ENCODE measurements around the gene SUSD2. TPM values are rescaled to one million over a fixed set of nuclear protein-coding genes. Genes with fewer than 3 reads are reported as not detected.
A peak's percentile ranks its signal among the peaks of the same experiment; 100 is the strongest.

Gene SUSD2
- total and polyA plus RNA-seq, 5 donors from 2014 or later, result 0.06 to 0.81 TPM; not detected in 3

GRCh38 chr22:24161485-24161884 lies 19.8 kb upstream of the SUSD2 start:
- peak overlapping the region; percentile 79 to 93 (median 92) for H3K27ac Mint-ChIP-seq
- H3K9me3 Mint-ChIP-seq, result no peaks in the 10 kb centered on the region
- Histone ChIP-seq H3K27me3 (ENCODE audit: control insufficient read depth, insufficient read depth, low read length) (no peaks in the 10 kb centered on the region), H3K4me1 (ENCODE audit: control insufficient read depth, insufficient read depth, low read length, poor library complexity, severe bottlenecking) (peaks cover 45% of the 10 kb centered on the region), H3K27ac (ENCODE audit: insufficient read depth, low read length, poor library complexity, severe bottlenecking) (no peak overlapping the region), H3K4me3 (ENCODE audit: low read depth, low read length) (no peak overlapping the region), H3K36me3 (ENCODE audit: control insufficient read depth, insufficient read depth, low read length) (peaks cover 58% of the 10 kb centered on the region), H3K9me3 (ENCODE audit: control insufficient read depth in 2 of 2, low read length in 2 of 2) (no peaks in the 10 kb centered on the region)
- H3K27me3 Mint-ChIP-seq, result no peaks in the 10 kb centered on the region
- peaks cover 9% of the 10 kb centered on the region for H3K36me3 Mint-ChIP-seq
- peak overlapping the region in 2 of 4 donors; percentile 21 to 47 for H3K4me3 Mint-ChIP-seq
- H3K4me1 Mint-ChIP-seq, result peaks cover 0 to 61% (median 15%) of the 10 kb centered on the region in 4 donors
- ATAC-seq (ENCODE audit: low read depth in 2 of 2) (no peak), DNase-seq (no peak)

- H3K27me3 Mint-ChIP-seq, result no peaks in the 10 kb centered on the region
- peaks cover 9% of the 10 kb centered on the region for H3K36me3 Mint-ChIP-seq
- H3K27ac Mint-ChIP-seq, result peak overlapping the region; percentile 79 to 93 (median 92)
- no peak for DNase-seq
- Histone ChIP-seq H3K27ac (ENCODE audit: insufficient read depth, low read length, poor library complexity, severe bottlenecking) (no peak overlapping the region), H3K36me3 (ENCODE audit: control insufficient read depth, insufficient read depth, low read length) (peaks cover 61% of the 10 kb centered on the region), H3K4me3 (ENCODE audit: low read depth, low read length) (no peak overlapping the region), H3K4me1 (ENCODE audit: control insufficient read depth, insufficient read depth, low read length, poor library complexity, severe bottlenecking) (peaks cover 44% of the 10 kb centered on the region), H3K9me3 (ENCODE audit: control insufficient read depth in 2 of 2, low read length in 2 of 2) (no peaks in the 10 kb centered on the region), H3K27me3 (ENCODE audit: control insufficient read depth, insufficient read depth, low read length) (no peaks in the 10 kb centered on the region)
- peak overlapping the region in 1 of 4 donors; percentile 47 for H3K4me3 Mint-ChIP-seq
- peaks cover 0 to 60% (median 14%) of the 10 kb centered on the region in 4 donors for H3K4me1 Mint-ChIP-seq
- ATAC-seq (ENCODE audit: low read depth in 2 of 2), result no peak
- H3K9me3 Mint-ChIP-seq, result no peaks in the 10 kb centered on the region
These were observed 19.4 kb upstream of the SUSD2 start for GRCh38 chr22:24161909-24162308.

GRCh38 chr22:24162436-24162835 lies 18.9 kb upstream of the SUSD2 start:
- H3K27me3 Mint-ChIP-seq, result no peaks in the 10 kb centered on the region
- Histone ChIP-seq H3K36me3 (ENCODE audit: control insufficient read depth, insufficient read depth, low read length) (peaks cover 66% of the 10 kb centered on the region), H3K27me3 (ENCODE audit: control insufficient read depth, insufficient read depth, low read length) (no peaks in the 10 kb centered on the region), H3K4me3 (ENCODE audit: low read depth, low read length) (no peak overlapping the region), H3K27ac (ENCODE audit: insufficient read depth, low read length, poor library complexity, severe bottlenecking) (no peak overlapping the region), H3K9me3 (ENCODE audit: control insufficient read depth in 2 of 2, low read length in 2 of 2) (no peaks in the 10 kb centered on the region), H3K4me1 (ENCODE audit: control insufficient read depth, insufficient read depth, low read length, poor library complexity, severe bottlenecking) (peaks cover 38% of the 10 kb centered on the region)
- peak overlapping the region in 2 of 3 donors; percentile 92 to 93 for H3K27ac Mint-ChIP-seq
- peak overlapping the region in 2 of 4 donors; percentile 21 to 47 for H3K4me3 Mint-ChIP-seq
- peaks cover 12% of the 10 kb centered on the region for H3K36me3 Mint-ChIP-seq
- ATAC-seq (ENCODE audit: low read depth in 2 of 2), result no peak
- no peak for DNase-seq
- H3K4me1 Mint-ChIP-seq, result peaks cover 0 to 54% (median 11%) of the 10 kb centered on the region in 4 donors
- no peaks in the 10 kb centered on the region for H3K9me3 Mint-ChIP-seq

- DNase-seq (no peak), ATAC-seq (ENCODE audit: low read depth in 2 of 2) (no peak)
- no peak overlapping the region for H3K4me3 ChIP-seq (ENCODE audit: low read depth, low read length)
- no peaks in the 10 kb centered on the region for H3K9me3 ChIP-seq (ENCODE audit: control insufficient read depth in 2 of 2, low read length in 2 of 2)
- Mint-ChIP-seq H3K27ac (no peak overlapping the region), H3K4me3 (no peak overlapping the region), H3K4me1 (peaks cover 0 to 41% (median 6%) of the 10 kb centered on the region in 4 donors), H3K27me3 (no peaks in the 10 kb centered on the region), H3K9me3 (no peaks in the 10 kb centered on the region), H3K36me3 (peaks cover 17% of the 10 kb centered on the region)
- peaks cover 20% of the 10 kb centered on the region for H3K4me1 ChIP-seq (ENCODE audit: control insufficient read depth, insufficient read depth, low read length, poor library complexity, severe bottlenecking)
- H3K27me3 ChIP-seq (ENCODE audit: control insufficient read depth, insufficient read depth, low read length), result no peaks in the 10 kb centered on the region
- H3K36me3 ChIP-seq (ENCODE audit: control insufficient read depth, insufficient read depth, low read length), result peaks cover 84% of the 10 kb centered on the region
- no peak overlapping the region for H3K27ac ChIP-seq (ENCODE audit: insufficient read depth, low read length, poor library complexity, severe bottlenecking)
These were observed 17.0 kb upstream of the SUSD2 start for GRCh38 chr22:24164243-24164642.

GRCh38 chr22:24164940-24165339 lies 16.3 kb upstream of the SUSD2 start:
- H3K4me1 ChIP-seq (ENCODE audit: control insufficient read depth, insufficient read depth, low read length, poor library complexity, severe bottlenecking), result peaks cover 13% of the 10 kb centered on the region
- H3K4me1 Mint-ChIP-seq, result peaks cover 0 to 34% (median 6%) of the 10 kb centered on the region in 4 donors
- H3K36me3 ChIP-seq (ENCODE audit: control insufficient read depth, insufficient read depth, low read length), result peaks cover 87% of the 10 kb centered on the region

GRCh38 chr22:24165673-24166072 lies 15.6 kb upstream of the SUSD2 start:
- no peak overlapping the region for H3K4me3 ChIP-seq (ENCODE audit: low read depth, low read length)
- no peaks in the 10 kb centered on the region for H3K9me3 Mint-ChIP-seq
- no peaks in the 10 kb centered on the region for H3K9me3 ChIP-seq (ENCODE audit: control insufficient read depth in 2 of 2, low read length in 2 of 2)
- peaks cover 89% of the 10 kb centered on the region for H3K36me3 ChIP-seq (ENCODE audit: control insufficient read depth, insufficient read depth, low read length)
- ATAC-seq (ENCODE audit: low read depth in 2 of 2) (no peak), DNase-seq (no peak)
- H3K27me3 Mint-ChIP-seq, result no peaks in the 10 kb centered on the region
- no peak overlapping the region for H3K4me3 Mint-ChIP-seq
- no peak overlapping the region for H3K27ac Mint-ChIP-seq
- peaks cover 17% of the 10 kb centered on the region for H3K36me3 Mint-ChIP-seq
- H3K27me3 ChIP-seq (ENCODE audit: control insufficient read depth, insufficient read depth, low read length), result no peaks in the 10 kb centered on the region
- peaks cover 0 to 27% (median 6%) of the 10 kb centered on the region in 4 donors for H3K4me1 Mint-ChIP-seq
- no peak overlapping the region for H3K27ac ChIP-seq (ENCODE audit: insufficient read depth, low read length, poor library complexity, severe bottlenecking)
- peaks cover 6% of the 10 kb centered on the region for H3K4me1 ChIP-seq (ENCODE audit: control insufficient read depth, insufficient read depth, low read length, poor library complexity, severe bottlenecking)

More at GRCh38 chr22:24164940-24165339, 16.3 kb upstream of the SUSD2 start:
- no peak overlapping the region for H3K4me3 Mint-ChIP-seq
- ATAC-seq (ENCODE audit: low read depth in 2 of 2) (peak in 1 of 2 donors; percentile 10), DNase-seq (no peak)
- no peaks in the 10 kb centered on the region for H3K27me3 Mint-ChIP-seq
- H3K36me3 Mint-ChIP-seq, result peaks cover 17% of the 10 kb centered on the region
- Histone ChIP-seq H3K27ac (ENCODE audit: insufficient read depth, low read length, poor library complexity, severe bottlenecking) (no peak overlapping the region), H3K9me3 (ENCODE audit: control insufficient read depth in 2 of 2, low read length in 2 of 2) (no peaks in the 10 kb centered on the region), H3K4me3 (ENCODE audit: low read depth, low read length) (no peak overlapping the region), H3K27me3 (ENCODE audit: control insufficient read depth, insufficient read depth, low read length) (no peaks in the 10 kb centered on the region)
- no peak overlapping the region for H3K27ac Mint-ChIP-seq
- no peaks in the 10 kb centered on the region for H3K9me3 Mint-ChIP-seq

GRCh38 chr22:24166811-24167210 lies 14.5 kb upstream of the SUSD2 start:
- H3K27ac Mint-ChIP-seq, result no peak overlapping the region
- H3K36me3 ChIP-seq (ENCODE audit: control insufficient read depth, insufficient read depth, low read length), result peaks cover 93% of the 10 kb centered on the region
- no peaks in the 10 kb centered on the region for H3K9me3 ChIP-seq (ENCODE audit: control insufficient read depth in 2 of 2, low read length in 2 of 2)
- DNase-seq, result no peak
- H3K27me3 Mint-ChIP-seq, result no peaks in the 10 kb centered on the region
- H3K4me1 ChIP-seq (ENCODE audit: control insufficient read depth, insufficient read depth, low read length, poor library complexity, severe bottlenecking), result no peaks in the 10 kb centered on the region
- no peak overlapping the region for H3K4me3 Mint-ChIP-seq
- H3K9me3 Mint-ChIP-seq, result no peaks in the 10 kb centered on the region
- H3K4me1 Mint-ChIP-seq, result peaks cover 0 to 17% (median 4%) of the 10 kb centered on the region in 4 donors
- no peak for ATAC-seq (ENCODE audit: low read depth in 2 of 2)
- H3K4me3 ChIP-seq (ENCODE audit: low read depth, low read length), result no peak overlapping the region
- H3K27ac ChIP-seq (ENCODE audit: insufficient read depth, low read length, poor library complexity, severe bottlenecking), result no peak overlapping the region
- no peaks in the 10 kb centered on the region for H3K27me3 ChIP-seq (ENCODE audit: control insufficient read depth, insufficient read depth, low read length)
- peaks cover 15% of the 10 kb centered on the region for H3K36me3 Mint-ChIP-seq

GRCh38 chr22:24169439-24170058 lies 11.7 kb upstream of the SUSD2 start:
- H3K4me3 ChIP-seq (ENCODE audit: low read depth, low read length), result no peak overlapping the region
- Mint-ChIP-seq H3K27ac (peak overlapping the region in 2 of 3 donors; percentile 51 to 76), H3K9me3 (no peaks in the 10 kb centered on the region), H3K27me3 (no peaks in the 10 kb centered on the region), H3K4me3 (no peak overlapping the region), H3K4me1 (peaks cover 0 to 5% (median 0%) of the 10 kb centered on the region in 4 donors), H3K36me3 (peaks cover 14% of the 10 kb centered on the region)
- H3K36me3 ChIP-seq (ENCODE audit: control insufficient read depth, insufficient read depth, low read length), result peaks cover 86% of the 10 kb centered on the region
- no peak overlapping the region for H3K27ac ChIP-seq (ENCODE audit: insufficient read depth, low read length, poor library complexity, severe bottlenecking)
- DNase-seq (no peak), ATAC-seq (ENCODE audit: low read depth in 2 of 2) (no peak)
- no peaks in the 10 kb centered on the region for H3K9me3 ChIP-seq (ENCODE audit: control insufficient read depth in 2 of 2, low read length in 2 of 2)
- H3K27me3 ChIP-seq (ENCODE audit: control insufficient read depth, insufficient read depth, low read length), result no peaks in the 10 kb centered on the region
- no peaks in the 10 kb centered on the region for H3K4me1 ChIP-seq (ENCODE audit: control insufficient read depth, insufficient read depth, low read length, poor library complexity, severe bottlenecking)

Measured in CD4-positive, CD25-positive, alpha-beta regulatory T cell (primary cell).